Osteocyte (in vitro differentiated cells): Measurements from ENCODE around the gene PTPRC. TPM values are rescaled to one million over a fixed set of nuclear protein-coding genes. Genes with fewer than 3 reads are reported as not detected.

ENCODE experiments used
- DNase-seq: peaks from one replicate; pipeline ENCODE4 v3.0.0; 2021; ENCODE audit warnings: mixed read lengths; ENCODE audit not compliant: unreplicated experiment; ENCODE audit errors: extremely low spot score
- H3K27ac Mint-ChIP-seq: one replicate; pipeline ENCODE4 v1.8.0; 2021; ENCODE audit warnings: mild to moderate bottlenecking, mixed read lengths; ENCODE audit not compliant: unreplicated experiment
- H3K27me3 Mint-ChIP-seq: one replicate; pipeline ENCODE4 v1.8.0; 2021; ENCODE audit warnings: mixed read lengths; ENCODE audit not compliant: unreplicated experiment
- H3K36me3 Mint-ChIP-seq: one replicate; pipeline ENCODE4 v1.8.0; 2021; ENCODE audit warnings: mixed read lengths; ENCODE audit not compliant: unreplicated experiment
- H3K4me1 Mint-ChIP-seq: one replicate; pipeline ENCODE4 v1.8.0; 2021; ENCODE audit warnings: mixed read lengths; ENCODE audit not compliant: unreplicated experiment
- H3K4me3 Mint-ChIP-seq: one replicate; pipeline ENCODE4 v1.8.0; 2021; ENCODE audit warnings: mild to moderate bottlenecking, moderate library complexity, mixed read lengths; ENCODE audit not compliant: unreplicated experiment
- H3K9me3 Mint-ChIP-seq: one replicate; pipeline ENCODE4 v1.8.0; 2021; ENCODE audit warnings: mixed read lengths; ENCODE audit not compliant: unreplicated experiment
- total RNA-seq: library from RNA; stranded (reverse); gene quantifications from 2 replicates; pipeline ENCODE4 v1.2.1, GENCODE V29; 2021
- TF ChIP-seq, protein P1 (sequence below): fragments of 200-600 bp; sonication (generic); IDR thresholded peaks from 2 replicates; pipeline ENCODE4 v1.5.0; 2021; ENCODE audit warnings: antibody characterized with exemption, mild to moderate bottlenecking, moderate library complexity

PTPRC gene
- total RNA-seq, 1 donor from 2014 or later: not detected

DNA sequence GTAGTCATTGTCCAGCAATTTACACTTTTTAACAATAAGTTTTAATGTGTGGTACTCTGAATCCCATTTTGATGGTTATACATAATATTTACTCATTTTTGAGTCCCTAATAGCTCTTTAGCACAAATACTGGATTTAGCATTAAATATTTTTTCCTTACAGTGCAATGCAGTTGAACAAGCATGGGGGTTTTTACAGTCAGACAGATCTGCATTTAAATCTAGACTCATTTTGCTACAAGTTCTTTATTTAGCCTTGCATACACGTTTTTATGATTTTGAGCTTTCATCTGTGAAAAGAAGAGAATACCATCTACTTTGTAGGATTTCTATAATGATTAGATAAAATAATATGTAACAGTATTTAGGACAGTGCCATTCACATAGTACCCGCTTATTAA lies 44.0 kb downstream of the PTPRC start:
- Mint-ChIP-seq H3K4me3 (no peak overlapping the region), H3K27ac (peak overlapping the region; percentile 87), H3K4me1 (peaks cover 24% of the 10 kb centered on the region), H3K9me3 (no peaks in the 10 kb centered on the region), H3K27me3 (no peaks in the 10 kb centered on the region), H3K36me3 (no peaks in the 10 kb centered on the region)
- TF ChIP-seq, protein P1, sequence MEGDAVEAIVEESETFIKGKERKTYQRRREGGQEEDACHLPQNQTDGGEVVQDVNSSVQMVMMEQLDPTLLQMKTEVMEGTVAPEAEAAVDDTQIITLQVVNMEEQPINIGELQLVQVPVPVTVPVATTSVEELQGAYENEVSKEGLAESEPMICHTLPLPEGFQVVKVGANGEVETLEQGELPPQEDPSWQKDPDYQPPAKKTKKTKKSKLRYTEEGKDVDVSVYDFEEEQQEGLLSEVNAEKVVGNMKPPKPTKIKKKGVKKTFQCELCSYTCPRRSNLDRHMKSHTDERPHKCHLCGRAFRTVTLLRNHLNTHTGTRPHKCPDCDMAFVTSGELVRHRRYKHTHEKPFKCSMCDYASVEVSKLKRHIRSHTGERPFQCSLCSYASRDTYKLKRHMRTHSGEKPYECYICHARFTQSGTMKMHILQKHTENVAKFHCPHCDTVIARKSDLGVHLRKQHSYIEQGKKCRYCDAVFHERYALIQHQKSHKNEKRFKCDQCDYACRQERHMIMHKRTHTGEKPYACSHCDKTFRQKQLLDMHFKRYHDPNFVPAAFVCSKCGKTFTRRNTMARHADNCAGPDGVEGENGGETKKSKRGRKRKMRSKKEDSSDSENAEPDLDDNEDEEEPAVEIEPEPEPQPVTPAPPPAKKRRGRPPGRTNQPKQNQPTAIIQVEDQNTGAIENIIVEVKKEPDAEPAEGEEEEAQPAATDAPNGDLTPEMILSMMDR: no peak
- no peak for DNase-seq

DNA sequence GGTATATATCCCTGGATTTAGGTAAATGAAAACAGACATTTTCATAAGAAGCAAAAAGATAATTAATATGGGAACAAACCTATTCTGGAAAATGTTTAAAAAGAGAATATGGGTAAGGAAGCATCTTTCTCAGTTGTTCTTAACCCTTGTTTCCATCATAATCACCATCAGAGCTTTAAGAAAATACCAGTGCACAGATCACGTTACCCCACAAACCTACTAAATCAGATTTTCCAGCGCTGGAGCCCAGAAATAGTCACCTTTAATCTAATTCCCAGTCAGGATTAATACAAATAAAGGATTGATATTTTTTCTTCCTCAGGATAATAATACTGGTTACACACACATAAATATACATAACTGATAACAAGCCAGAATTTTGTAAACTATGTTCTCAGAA lies 44.6 kb downstream of the PTPRC start:
- Mint-ChIP-seq H3K4me1 (peaks cover 24% of the 10 kb centered on the region), H3K36me3 (no peaks in the 10 kb centered on the region), H3K4me3 (no peak overlapping the region), H3K27ac (no peak overlapping the region), H3K9me3 (no peaks in the 10 kb centered on the region), H3K27me3 (no peaks in the 10 kb centered on the region)
- no peak for DNase-seq
- TF ChIP-seq, protein P1: no peak

DNA sequence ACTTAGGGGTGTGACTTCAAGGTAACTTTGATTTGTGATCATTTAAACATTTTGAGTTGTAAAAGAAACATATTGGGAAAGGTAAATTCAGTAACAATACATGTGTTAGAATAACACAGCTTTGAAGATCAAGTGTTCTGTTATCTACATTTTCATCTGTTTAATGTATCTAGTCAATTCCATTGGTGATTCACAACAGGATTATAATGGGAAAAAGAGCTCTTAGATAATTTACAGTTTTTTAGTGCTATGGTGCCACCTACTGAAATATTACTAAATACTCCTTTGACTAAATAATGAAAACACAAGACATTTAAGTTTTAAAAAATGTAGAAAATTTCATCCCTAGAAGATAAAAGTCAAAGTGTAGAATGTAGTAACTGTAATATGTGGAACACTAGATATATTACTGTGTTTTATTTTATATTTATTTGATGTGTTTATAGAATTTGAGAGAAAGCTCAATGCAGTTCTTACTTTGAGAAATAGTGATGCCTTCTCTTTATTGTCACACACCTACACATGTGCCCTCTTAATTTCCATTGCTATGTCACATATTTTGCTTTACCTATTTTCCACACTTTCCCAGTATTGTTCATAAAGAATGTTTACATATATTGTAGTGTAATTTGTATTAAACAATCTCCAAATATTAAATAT lies 47.4 kb downstream of the PTPRC start:
- no peak for DNase-seq

DNA sequence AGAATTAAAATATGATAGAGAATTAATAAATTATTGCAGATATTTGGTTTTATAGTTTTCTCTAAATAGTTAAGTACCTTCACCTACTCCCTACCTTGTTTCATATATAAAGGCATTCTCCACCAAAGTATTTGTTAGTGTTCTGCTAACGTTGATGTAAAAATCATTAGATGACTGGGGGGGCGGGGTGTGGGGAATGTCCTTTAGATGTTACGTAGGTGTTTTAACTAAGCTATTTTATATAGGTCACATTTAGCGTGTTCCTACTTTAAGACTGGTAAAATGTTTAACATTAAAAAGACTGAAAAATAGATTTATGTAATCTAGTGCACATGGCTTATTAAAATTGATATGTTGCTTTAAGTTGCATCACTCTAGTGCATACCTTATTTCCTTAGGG lies 48.6 kb downstream of the PTPRC start:
- Mint-ChIP-seq H3K36me3 (no peaks in the 10 kb centered on the region), H3K27me3 (no peaks in the 10 kb centered on the region)

More for the DNA sequence above, 47.4 kb downstream of the PTPRC start:
- Mint-ChIP-seq H3K9me3 (no peaks in the 10 kb centered on the region), H3K36me3 (no peaks in the 10 kb centered on the region), H3K27me3 (no peaks in the 10 kb centered on the region), H3K27ac (no peak overlapping the region), H3K4me3 (no peak overlapping the region), H3K4me1 (peaks cover 17% of the 10 kb centered on the region)
- TF ChIP-seq, protein P1: peak; percentile 60

DNA sequence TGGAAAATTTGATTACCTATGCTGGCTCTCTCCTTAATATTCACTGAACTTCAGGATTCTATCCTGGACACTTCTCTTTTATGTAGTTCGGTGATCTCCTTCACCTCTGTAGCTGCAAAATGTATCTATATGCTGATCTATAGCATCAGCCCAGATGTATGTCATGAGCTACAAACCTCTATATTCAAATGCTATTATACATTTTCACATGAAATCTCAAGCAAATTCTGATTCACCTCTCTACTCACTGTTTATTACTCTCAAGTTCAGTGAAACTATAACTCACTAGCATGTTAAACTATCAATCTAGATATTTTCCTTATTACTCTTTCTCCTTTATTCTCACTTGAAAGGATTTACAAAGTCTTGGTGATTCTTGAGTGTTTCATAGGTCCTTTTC lies 52.2 kb downstream of the PTPRC start:
- H3K4me3 Mint-ChIP-seq: no peak overlapping the region
- no peaks in the 10 kb centered on the region for H3K36me3 Mint-ChIP-seq
- no peaks in the 10 kb centered on the region for H3K27me3 Mint-ChIP-seq
- H3K27ac Mint-ChIP-seq: no peak overlapping the region
- no peaks in the 10 kb centered on the region for H3K4me1 Mint-ChIP-seq
- TF ChIP-seq, protein P1: no peak
- DNase-seq: no peak
- no peaks in the 10 kb centered on the region for H3K9me3 Mint-ChIP-seq

More for the DNA sequence above, 48.6 kb downstream of the PTPRC start:
- H3K4me3 Mint-ChIP-seq: no peak overlapping the region
- H3K9me3 Mint-ChIP-seq: no peaks in the 10 kb centered on the region
- TF ChIP-seq, protein P1: no peak
- peaks cover 7% of the 10 kb centered on the region for H3K4me1 Mint-ChIP-seq
- DNase-seq: no peak
- no peak overlapping the region for H3K27ac Mint-ChIP-seq
